Uterus (tissue), 2 donors: Measurements from ENCODE around the gene SPINK7.

ENCODE experiments used
- POLR2A ChIP-seq, 2 donors: fragments of 450-650 bp; IDR thresholded peaks; one replicate each; pipeline ENCODE4 v1.6.1; 2016; ENCODE audit warnings: antibody characterized with exemption in 2 of 2, mild to moderate bottlenecking in 1 of 2, moderate library complexity in 1 of 2
- TF ChIP-seq, protein P1 (sequence below), 4 experiments: fragments of 200-600 bp in 2 of 4; fragments of 450-650 bp in 2 of 4; sonication (generic) in 2 of 4; IDR thresholded peaks; one replicate each; pipeline ENCODE4 v1.5.1; 2016 to 2019; ENCODE audit warnings: antibody characterized with exemption in 4 of 4, mild to moderate bottlenecking in 2 of 4, moderate library complexity in 1 of 4

DNA sequence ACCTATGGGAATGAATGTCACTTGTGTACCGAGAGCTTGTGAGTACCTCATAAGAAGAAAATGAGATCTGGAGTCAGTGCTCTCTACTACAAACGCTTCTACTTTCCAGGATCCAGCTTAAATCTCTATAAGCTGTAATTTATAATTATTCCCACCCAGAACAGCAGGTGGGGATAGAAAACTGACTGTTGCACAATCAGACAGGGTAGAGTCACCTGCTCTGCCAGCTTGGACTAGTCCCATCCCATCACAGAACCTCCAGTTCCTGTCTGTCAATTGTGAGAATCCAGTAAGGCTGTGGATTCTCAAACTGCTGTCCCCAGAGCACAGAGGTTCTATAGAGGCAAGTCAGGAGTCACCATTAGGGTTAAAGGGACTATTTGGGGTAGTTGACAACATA lies 2.0 kb downstream of the SPINK7 start:
- TF ChIP-seq, protein P1, sequence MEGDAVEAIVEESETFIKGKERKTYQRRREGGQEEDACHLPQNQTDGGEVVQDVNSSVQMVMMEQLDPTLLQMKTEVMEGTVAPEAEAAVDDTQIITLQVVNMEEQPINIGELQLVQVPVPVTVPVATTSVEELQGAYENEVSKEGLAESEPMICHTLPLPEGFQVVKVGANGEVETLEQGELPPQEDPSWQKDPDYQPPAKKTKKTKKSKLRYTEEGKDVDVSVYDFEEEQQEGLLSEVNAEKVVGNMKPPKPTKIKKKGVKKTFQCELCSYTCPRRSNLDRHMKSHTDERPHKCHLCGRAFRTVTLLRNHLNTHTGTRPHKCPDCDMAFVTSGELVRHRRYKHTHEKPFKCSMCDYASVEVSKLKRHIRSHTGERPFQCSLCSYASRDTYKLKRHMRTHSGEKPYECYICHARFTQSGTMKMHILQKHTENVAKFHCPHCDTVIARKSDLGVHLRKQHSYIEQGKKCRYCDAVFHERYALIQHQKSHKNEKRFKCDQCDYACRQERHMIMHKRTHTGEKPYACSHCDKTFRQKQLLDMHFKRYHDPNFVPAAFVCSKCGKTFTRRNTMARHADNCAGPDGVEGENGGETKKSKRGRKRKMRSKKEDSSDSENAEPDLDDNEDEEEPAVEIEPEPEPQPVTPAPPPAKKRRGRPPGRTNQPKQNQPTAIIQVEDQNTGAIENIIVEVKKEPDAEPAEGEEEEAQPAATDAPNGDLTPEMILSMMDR (IDR thresholded peaks at IDR 0.05), result no peak
- TF ChIP-seq POLR2A (IDR thresholded peaks at IDR 0.05), result no peak
